Neuronal stem cell (in vitro differentiated cells): ENCODE results near the gene TBC1D10B.

Source experiments
- DNase-seq: peaks from one replicate; pipeline ENCODE4 v3.0.0-alpha.2; 2013; ENCODE audit warnings: low spot score
- H2AFZ ChIP-seq: one replicate; pipeline ENCODE4 v1.6.1; 2013; ENCODE audit warnings: mild to moderate bottlenecking, low read length, inconsistent platforms
- H2AK5ac ChIP-seq: 2 replicates; pipeline ENCODE4 v1.6.1; 2013; ENCODE audit warnings: low read depth, mild to moderate bottlenecking, inconsistent platforms, low read length, moderate library complexity, mixed read lengths
- H2BK120ac ChIP-seq: 2 replicates; pipeline ENCODE4 v1.6.1; 2013; ENCODE audit warnings: low read depth, mild to moderate bottlenecking, inconsistent platforms, low read length, moderate library complexity, mixed read lengths
- H2BK12ac ChIP-seq: one replicate; pipeline ENCODE4 v1.6.1; 2013; ENCODE audit warnings: low read length, inconsistent platforms
- H2BK15ac ChIP-seq: 2 replicates; pipeline ENCODE4 v1.6.1; 2013; ENCODE audit warnings: mild to moderate bottlenecking, low read length, inconsistent platforms, mixed read lengths
- H2BK5ac ChIP-seq: one replicate; pipeline ENCODE4 v1.6.1; 2013; ENCODE audit warnings: inconsistent platforms, mild to moderate bottlenecking, low read length, moderate library complexity
- H3K14ac ChIP-seq: one replicate; pipeline ENCODE4 v1.6.1; 2013; ENCODE audit warnings: low read length, inconsistent platforms
- H3K18ac ChIP-seq: 2 replicates; pipeline ENCODE4 v1.6.1; 2013; ENCODE audit warnings: low read length, inconsistent platforms
- H3K23ac ChIP-seq: 2 replicates; pipeline ENCODE4 v1.6.1; 2013; ENCODE audit warnings: low read depth, mild to moderate bottlenecking, mixed read lengths, low read length, inconsistent platforms; ENCODE audit not compliant: poor library complexity
- H3K27ac ChIP-seq: replicated peaks from 3 replicates; pipeline ENCODE4 v1.5.1; 2013; ENCODE audit warnings: low read length, inconsistent platforms
- H3K27me3 ChIP-seq, 3 experiments: 2 replicates each; pipeline ENCODE4 v1.6.1; 2013; ENCODE audit warnings: low read length in 3 of 3, mild to moderate bottlenecking in 2 of 3, inconsistent platforms in 1 of 3, low read depth in 1 of 3, mixed read lengths in 1 of 3, moderate library complexity in 1 of 3; ENCODE audit not compliant: control insufficient read depth in 3 of 3, insufficient read depth in 3 of 3
- H3K36me3 ChIP-seq, 2 donors: replicated peaks in 1 of 2; 2 replicates each; pipeline ENCODE4 v1.6.1; 2013; ENCODE audit warnings: low read length in 2 of 2; ENCODE audit not compliant: control insufficient read depth in 2 of 2, insufficient read depth in 2 of 2
- H3K4ac ChIP-seq: 2 replicates; pipeline ENCODE4 v1.6.1; 2013; ENCODE audit warnings: inconsistent platforms, mild to moderate bottlenecking, low read length, moderate library complexity
- H3K4me1 ChIP-seq, 2 donors: 1 replicate in 1 of 2; 2 replicates in 1 of 2; pipeline ENCODE4 v1.6.1; 2013; ENCODE audit warnings: low read length in 2 of 2, low read depth in 1 of 2; ENCODE audit not compliant: control insufficient read depth in 2 of 2, insufficient read depth in 1 of 2
- H3K4me2 ChIP-seq: one replicate; pipeline ENCODE4 v1.6.1; 2013; ENCODE audit warnings: mild to moderate bottlenecking, low read length, inconsistent platforms; ENCODE audit not compliant: insufficient read depth, poor library complexity, severe bottlenecking
- H3K4me3 ChIP-seq, 2 donors: 2 replicates each; pipeline ENCODE4 v1.5.1; 2013; ENCODE audit warnings: low read length in 2 of 2, mild to moderate bottlenecking in 2 of 2, inconsistent platforms in 1 of 2, moderate library complexity in 1 of 2
- H3K79me1 ChIP-seq: one replicate; pipeline ENCODE4 v1.6.1; 2013; ENCODE audit warnings: low read depth, mild to moderate bottlenecking, inconsistent platforms, low read length, moderate library complexity
- H3K9ac ChIP-seq: one replicate; pipeline ENCODE4 v1.6.1; 2013; ENCODE audit warnings: mild to moderate bottlenecking, low read depth, low read length, inconsistent platforms; ENCODE audit not compliant: poor library complexity
- H3K9me3 ChIP-seq, 2 donors: replicated peaks in 1 of 2; 2 replicates each; pipeline versions ENCODE3 to v1.6.1; 2013; ENCODE audit warnings: low read length in 2 of 2, mild to moderate bottlenecking in 2 of 2, inconsistent platforms in 1 of 2, low read depth in 1 of 2, mixed read lengths in 1 of 2, moderate library complexity in 1 of 2; ENCODE audit not compliant: control insufficient read depth in 2 of 2, insufficient read depth in 1 of 2
- H4K8ac ChIP-seq: one replicate; pipeline ENCODE4 v1.6.1; 2013; ENCODE audit warnings: low read depth, mild to moderate bottlenecking, inconsistent platforms, low read length, moderate library complexity
- H4K91ac ChIP-seq: one replicate; pipeline ENCODE4 v1.6.1; 2013; ENCODE audit warnings: low read length, low read depth, mild to moderate bottlenecking, inconsistent platforms; ENCODE audit not compliant: poor library complexity
- WGBS, 2 donors: extraction: QIAGEN DNeasy Blood & Tissue Kit; methylation state at CpG; one replicate each; pipeline ENCODE4 v1.1.7; 2013; ENCODE audit warnings: missing lambda C conversion rate in 2 of 2, mixed read lengths in 1 of 2; ENCODE audit not compliant: insufficient read length in 2 of 2, insufficient replicate concordance in 1 of 2; ENCODE audit errors: extremely low coverage in 2 of 2; 5-methylcytosine and 5-hydroxymethylcytosine counted together

The TBC1D10B gene

DNA sequence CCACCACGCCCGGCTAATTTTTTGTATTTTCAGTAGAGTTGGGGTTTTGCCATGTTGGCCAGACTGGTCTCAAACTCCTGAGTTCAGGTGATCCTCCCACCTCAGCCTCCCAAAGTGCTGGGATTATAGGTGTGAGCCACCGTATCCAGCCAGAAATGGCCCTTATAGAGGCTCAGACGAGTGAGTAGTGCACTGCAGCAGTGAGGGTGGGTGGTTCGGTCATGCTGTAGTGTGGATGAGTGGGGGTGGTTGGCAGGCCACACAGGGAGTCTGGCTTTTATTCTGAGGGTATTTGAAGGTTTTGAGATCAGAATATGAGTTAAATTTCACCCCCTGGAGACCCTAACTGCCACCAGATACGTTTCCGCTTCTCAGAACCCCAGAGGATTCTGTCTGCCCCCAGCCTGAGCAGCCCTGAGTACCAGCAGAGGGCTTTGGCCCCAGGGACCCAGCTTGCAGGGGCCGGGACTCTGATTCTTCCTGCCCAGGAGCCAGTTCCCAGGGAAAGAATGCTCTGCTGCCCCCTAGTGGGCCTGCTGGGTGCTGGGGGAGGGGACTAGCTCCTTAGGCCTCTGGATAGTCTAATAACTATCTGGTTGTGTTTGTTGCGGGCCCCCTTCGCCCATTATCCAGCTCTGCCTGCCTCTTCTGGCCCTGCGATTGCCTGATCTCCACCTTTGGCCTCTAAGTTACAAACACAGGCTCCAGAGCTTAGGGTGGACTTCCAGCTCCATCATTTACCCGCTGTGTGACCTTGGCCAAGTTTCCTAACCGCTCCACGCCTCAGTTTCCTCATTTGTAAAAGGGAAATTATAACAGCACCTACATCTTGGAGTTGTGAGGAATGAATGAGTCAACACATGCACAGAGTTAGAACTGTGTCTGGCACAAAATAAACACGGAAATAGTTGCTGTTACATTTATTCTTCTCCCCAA lies 39.1 kb upstream of the TBC1D10B start:
- no peak overlapping the region for H2AK5ac ChIP-seq
- no peak overlapping the region for H4K91ac ChIP-seq
- H3K4ac ChIP-seq, result no peak overlapping the region
- H2BK15ac ChIP-seq, result no peak overlapping the region
- H2BK120ac ChIP-seq, result no peak overlapping the region
- no peak overlapping the region for H3K9ac ChIP-seq
- no peaks in the 10 kb centered on the region for H3K9me3 ChIP-seq
- no peak overlapping the region for H3K4me2 ChIP-seq
- H3K4me3 ChIP-seq, result no peak overlapping the region
- peaks cover 9 to 15% of the 10 kb centered on the region in 2 donors for H3K4me1 ChIP-seq
- H3K14ac ChIP-seq, result no peak overlapping the region
- peaks cover 19 to 51% of the 10 kb centered on the region in 2 donors for H3K36me3 ChIP-seq
- H3K27ac ChIP-seq, result no peak overlapping the region
- peak; percentile 87 for DNase-seq
- peaks cover 6% of the 10 kb centered on the region for H3K79me1 ChIP-seq
- H2BK5ac ChIP-seq, result no peak overlapping the region
- H2AFZ ChIP-seq, result no peak overlapping the region
- no CpG with 5 or more reads among the region's 15 CpGs for WGBS, 2 donors
- no peaks in the 10 kb centered on the region for H3K27me3 ChIP-seq
- no peak overlapping the region for H3K23ac ChIP-seq
- H4K8ac ChIP-seq, result no peak overlapping the region
- H2BK12ac ChIP-seq, result no peak overlapping the region
- H3K18ac ChIP-seq, result no peak overlapping the region

DNA sequence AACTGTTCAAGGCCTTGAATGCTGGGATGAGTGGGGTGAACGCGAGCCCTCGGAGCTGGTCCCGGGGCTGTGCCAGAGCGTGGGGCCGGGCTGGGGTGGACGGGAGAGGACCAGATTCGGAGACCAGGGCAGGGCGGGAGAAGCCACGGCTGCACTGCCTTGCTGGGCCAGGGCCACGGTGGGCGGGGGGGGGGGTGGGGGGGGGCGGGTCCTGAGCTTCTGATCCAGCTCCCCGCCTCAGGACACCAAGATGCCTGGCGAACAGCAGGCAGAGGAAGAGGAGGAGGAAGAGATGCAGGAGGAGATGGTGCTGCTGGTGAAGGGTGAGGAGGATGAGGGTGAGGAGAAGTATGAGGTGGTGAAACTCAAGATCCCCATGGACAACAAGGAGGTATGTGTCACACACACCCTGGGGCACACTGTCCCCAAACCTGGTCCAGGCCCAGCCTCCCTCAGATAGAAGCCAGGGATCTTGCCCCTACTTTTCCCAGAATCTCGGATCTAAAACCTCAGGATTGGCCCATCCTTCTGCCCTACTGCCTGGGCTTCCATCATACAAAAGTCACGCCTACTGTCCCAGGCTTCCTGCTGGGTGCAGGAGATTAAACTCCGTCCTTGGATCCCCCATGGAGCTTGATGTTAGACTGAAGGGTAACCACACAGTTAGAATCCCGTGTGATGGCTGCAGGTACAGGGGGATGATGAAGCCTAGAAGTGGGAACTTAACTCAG lies 37.7 kb upstream of the TBC1D10B start:
- Histone ChIP-seq H2BK5ac (peak overlapping the region; percentile 89), H2AFZ (peak overlapping the region; percentile 95), H3K4me2 (peak overlapping the region; percentile 68), H3K27ac (peak overlapping the region; percentile 52), H3K79me1 (peaks cover 4% of the 10 kb centered on the region), H3K4ac (peak overlapping the region; percentile 48), H2BK120ac (no peak overlapping the region), H3K9me3 (no peaks in the 10 kb centered on the region), H2BK12ac (no peak overlapping the region), H4K91ac (no peak overlapping the region), H3K36me3 (peaks cover 14 to 37% of the 10 kb centered on the region in 2 donors), H3K18ac (peak overlapping the region; percentile 98), H3K23ac (peak overlapping the region; percentile 93), H3K4me3 (peak overlapping the region; percentile 88 to 95), H3K4me1 (peaks cover 9 to 15% of the 10 kb centered on the region in 2 donors), H4K8ac (peak overlapping the region; percentile 1), H2AK5ac (peak overlapping the region; percentile 80), H3K14ac (peak overlapping the region; percentile 76), H3K9ac (peak overlapping the region; percentile 95), H3K27me3 (peaks cover 0 to 2% (median 0%) of the 10 kb centered on the region in 3 experiments), H2BK15ac (peak overlapping the region; percentile 82)
- no peak for DNase-seq
- WGBS, 2 donors, result no CpG with 5 or more reads among the region's 19 CpGs

DNA sequence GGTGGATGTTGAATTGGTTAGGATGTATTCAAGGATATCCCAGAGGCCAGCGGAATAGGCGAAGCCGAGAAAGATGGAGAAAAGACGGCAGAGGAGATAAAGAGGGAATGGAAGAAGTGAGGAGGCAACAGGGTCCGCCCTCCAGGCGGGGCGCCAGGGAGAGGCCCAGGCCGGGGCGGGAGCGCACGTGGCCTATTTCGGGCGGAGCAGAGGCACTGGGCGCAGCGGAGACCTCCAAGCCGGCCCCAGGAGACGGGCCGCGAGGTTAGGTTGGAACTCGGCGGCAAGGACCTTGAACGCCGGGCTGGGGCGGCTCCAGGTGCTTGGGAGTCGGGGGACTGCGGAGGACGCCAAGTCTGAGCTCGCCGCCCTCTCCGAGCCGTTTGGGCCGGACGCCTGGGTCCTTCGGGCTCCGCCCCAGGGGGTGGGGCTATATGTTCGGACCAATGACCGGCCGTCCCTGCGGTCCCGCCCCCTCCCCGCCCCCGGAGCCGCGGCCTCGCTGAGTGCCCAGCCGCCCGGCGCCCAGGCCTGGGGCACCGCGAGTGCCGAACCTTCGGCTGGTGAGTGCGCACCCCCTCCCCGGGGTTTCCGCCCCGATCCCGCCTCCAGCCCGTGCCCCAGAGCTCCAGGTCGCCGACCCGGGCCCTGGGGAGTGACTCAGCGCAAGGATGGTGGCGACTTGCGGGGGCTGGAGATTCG lies 37.0 kb upstream of the TBC1D10B start, which contains the start of gene ZNF771:
Gene ZNF771, plus strand, starts transcription at position 505 of the 702 bp plus-strand sequence. CDS start 448 bp downstream, outside the sequence.
- Histone ChIP-seq H3K23ac (peak within 1 kb of the TSS; percentile 93), H3K4ac (peak within 1 kb of the TSS; percentile 48), H3K14ac (peak within 1 kb of the TSS; percentile 76), H3K4me1 (peaks cover 9 to 15% of the 10 kb centered on the region in 2 donors), H2BK5ac (peak within 1 kb of the TSS; percentile 89), H2AK5ac (peak within 1 kb of the TSS; percentile 80), H4K91ac (no peak within 1 kb of the TSS), H2BK15ac (peak within 1 kb of the TSS; percentile 82), H3K18ac (peak within 1 kb of the TSS; percentile 98), H3K4me2 (peak within 1 kb of the TSS; percentile 68), H3K4me3 (peak within 1 kb of the TSS; percentile 88 to 95), H2BK12ac (no peak within 1 kb of the TSS), H4K8ac (peak within 1 kb of the TSS; percentile 1), H2BK120ac (no peak within 1 kb of the TSS), H3K9me3 (no peaks in the 10 kb centered on the region), H3K27me3 (peaks cover 0 to 2% (median 0%) of the 10 kb centered on the region in 3 experiments), H3K79me1 (peaks cover 4% of the 10 kb centered on the region), H3K36me3 (peaks cover 14 to 30% of the 10 kb centered on the region in 2 donors), H2AFZ (peak within 1 kb of the TSS; percentile 95), H3K27ac (peak within 1 kb of the TSS; percentile 52), H3K9ac (peak within 1 kb of the TSS; percentile 95)
- peak; percentile 88 for DNase-seq
- WGBS, 2 donors, result no CpG with 5 or more reads among the region's 65 CpGs
